NCI-H2227 (cell line): ENCODE measurements around the gene TMEM151A.

Source experiments
- DNase-seq: peaks from one replicate; lab custom pipeline; 2025; ENCODE audit not compliant: unreplicated experiment; lab: John Stamatoyannopoulos, UW

The TMEM151A gene

DNA sequence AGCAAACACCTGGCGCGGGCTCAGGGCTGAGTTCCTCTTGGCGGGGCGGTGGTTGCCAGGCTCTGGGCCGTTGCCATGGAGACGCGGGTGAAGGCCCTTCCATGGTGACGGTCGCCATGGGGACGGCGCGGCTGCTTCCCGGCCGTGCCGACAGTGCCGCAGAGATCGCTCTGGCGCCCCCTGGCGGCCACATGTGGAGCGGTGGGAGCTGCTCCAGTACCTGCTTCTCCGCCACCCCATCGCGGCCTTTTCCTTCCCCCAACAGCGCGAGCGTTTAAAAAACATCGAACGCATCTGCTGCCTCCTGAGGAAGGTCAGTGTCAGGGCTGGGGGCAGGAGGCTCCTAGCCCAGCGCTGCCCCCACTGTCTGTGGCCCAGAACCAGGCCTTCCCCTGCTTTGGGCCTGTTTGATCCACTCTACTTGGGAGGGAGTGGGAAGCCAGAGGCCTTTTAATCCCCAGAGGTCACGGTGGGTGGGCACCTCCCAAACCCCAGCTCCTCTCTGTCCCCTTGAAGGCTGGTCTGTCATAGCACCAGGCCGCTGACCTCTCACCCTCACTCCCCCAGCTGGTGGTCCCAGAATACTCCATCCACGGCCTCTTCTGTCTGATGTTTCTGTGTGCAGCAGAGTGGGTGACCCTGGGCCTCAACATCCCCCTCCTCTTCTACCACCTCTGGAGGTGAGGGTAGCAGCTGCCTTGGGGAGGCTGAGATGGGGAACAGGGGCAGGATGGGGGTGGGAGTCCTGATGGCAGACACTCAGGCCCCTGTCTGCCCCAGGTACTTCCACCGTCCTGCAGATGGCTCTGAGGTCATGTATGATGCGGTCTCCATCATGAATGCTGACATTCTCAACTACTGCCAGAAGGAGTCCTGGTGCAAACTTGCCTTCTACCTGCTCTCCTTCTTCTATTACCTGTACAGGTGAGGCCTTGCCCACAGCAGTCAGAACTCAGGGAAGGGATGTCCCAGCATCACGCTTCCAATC lies 8.9 kb upstream of the TMEM151A start:
- peak; percentile 99 for DNase-seq

DNA sequence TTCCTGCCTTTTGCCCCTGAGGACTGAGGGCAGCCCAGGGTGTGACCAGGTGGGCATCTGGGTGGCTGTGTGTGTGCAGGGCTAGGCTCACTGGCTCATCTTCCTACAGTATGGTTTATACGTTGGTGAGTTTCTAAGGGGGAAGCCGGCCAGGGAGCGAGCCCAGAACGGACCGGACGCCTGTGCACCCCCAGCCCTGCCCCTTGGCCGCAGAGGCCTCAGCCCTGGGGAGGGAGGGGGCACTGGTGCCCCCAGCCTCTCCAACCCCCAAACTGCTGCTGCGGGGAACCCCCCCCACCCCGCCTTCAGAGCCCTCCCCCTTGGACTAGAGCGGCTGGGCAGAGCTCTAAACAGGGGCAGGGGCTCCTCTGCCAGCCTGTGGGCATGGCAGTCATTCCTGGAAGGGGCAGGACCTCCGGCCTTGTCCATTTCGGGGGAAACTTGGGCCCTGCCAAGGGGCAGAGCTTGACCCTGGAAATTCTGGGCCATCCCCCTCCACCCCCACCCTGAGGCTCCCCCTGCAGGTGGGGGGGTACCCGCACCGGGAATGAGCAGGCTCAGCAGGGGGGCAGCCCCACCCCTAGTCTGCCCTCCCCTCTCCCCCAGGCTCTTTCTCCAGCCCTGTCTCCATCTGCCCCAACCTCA lies 8.1 kb upstream of the TMEM151A start:
- no peak for DNase-seq

GRCh38 chr11:66284526-66285078 lies 7.1 kb upstream of the TMEM151A start:
- no peak for DNase-seq

DNA sequence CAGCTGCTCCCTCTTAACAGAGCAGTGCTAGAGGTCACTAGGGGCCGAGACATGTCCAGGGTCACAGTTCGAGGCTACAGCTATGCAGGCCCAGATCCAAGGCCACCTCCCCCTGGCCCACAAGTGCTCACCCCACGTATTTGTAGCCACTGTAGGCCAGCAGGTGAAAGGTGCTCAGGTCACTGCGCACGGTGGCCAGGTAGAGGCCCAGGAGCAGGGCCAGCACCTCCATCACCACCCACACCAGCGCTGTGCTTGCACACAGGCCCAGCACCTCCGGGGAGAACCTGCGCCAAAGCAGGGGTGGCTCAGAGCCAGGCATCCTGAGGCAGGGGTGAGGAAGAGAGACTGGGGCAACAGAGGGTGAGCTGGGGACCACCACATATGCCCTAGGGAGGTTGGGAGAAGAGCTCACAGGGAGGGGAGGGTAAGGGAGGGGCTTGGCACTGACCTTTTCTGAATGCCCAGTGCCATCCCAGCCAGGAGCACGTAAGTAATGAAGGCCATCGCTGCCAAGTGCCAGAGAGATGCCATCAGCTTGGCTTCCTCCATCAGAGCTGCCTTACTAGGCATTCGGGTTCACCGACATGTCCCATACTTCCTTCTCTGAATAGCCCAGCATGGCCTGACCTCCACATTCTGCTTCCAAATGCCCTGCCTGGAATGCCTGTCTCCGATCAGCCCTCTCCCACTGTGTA lies 6.3 kb upstream of the TMEM151A start:
- no peak for DNase-seq

DNA sequence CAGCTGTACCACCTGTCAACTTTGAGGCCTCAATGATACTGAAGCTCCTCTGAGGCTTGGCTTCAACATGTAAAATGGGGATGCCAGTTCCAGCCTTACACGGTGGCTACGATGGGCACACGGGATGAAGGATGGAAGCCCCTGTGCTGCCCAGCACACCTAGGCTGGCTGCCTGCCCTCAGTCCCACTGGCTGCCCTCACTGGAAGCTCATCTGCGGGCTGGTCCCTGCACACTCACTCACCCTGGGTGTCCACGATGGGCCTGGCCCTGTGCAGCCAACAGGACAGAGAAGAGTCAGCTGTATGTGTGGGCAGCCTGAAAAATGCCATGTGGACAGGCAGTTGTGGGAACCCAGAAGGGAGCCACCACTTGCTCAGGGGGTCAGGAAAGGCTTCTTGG lies 5.0 kb upstream of the TMEM151A start:
- DNase-seq, result no peak

DNA sequence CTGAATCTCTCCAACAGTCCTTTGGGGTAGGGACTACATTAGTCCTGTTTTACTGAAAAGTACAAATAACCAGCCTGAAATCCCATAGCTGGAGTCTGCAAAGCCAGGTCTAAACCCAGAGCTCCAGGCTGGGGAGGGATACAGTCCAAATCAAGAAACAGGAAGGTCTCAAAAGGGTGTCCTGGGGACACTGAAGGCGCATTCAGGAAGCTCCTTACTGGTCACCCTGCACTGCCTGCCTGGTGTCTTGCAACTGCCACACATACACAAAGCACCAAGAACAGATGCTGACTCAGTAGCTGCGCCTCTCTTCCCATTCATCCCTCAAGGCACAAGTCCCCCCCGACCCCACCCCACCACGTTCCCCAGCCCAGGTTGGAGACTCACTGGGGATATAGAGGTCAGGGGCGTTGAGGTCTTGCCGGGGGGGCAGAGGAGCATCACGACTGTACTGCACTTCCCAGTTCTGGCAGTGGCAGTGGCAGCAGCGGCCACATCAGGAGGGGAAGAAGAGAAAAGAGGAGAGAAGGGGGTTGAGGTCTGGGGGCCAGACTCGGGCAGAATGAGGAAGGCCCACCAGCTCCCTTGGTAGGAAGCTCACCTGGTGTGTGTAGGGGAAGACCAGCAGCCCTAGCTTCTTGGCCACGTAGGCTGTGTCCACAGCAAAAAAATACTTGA lies 4.3 kb upstream of the TMEM151A start:
- no peak for DNase-seq

GRCh38 chr11:66287889-66288670 lies 3.6 kb upstream of the TMEM151A start:
- DNase-seq, result no peak

GRCh38 chr11:66288671-66289547 lies 2.8 kb upstream of the TMEM151A start, which contains the start of gene YIF1A:
Gene YIF1A, minus strand, starts transcription at chr11:66289143. Its CDS starts 158 bp downstream, at chr11:66288985.
- peak; percentile 99 for DNase-seq

- DNase-seq, result peak; percentile 82
These were observed 2.0 kb upstream of the TMEM151A start for GRCh38 chr11:66289548-66290329.

DNA sequence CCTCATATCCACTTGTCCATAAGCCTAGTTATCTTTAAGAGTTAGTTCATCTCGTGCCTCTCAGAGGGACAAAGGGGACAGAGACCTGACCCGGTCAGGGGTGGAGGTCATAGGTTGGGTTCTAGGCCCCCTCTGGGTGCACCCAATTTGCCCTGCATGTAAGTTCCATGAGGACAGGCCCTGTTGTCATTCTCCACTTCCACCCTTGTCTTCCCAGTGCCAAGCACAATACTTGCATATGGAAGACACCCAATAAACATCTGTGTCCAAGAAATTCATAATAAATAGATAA lies 1.4 kb upstream of the TMEM151A start:
- DNase-seq, result no peak

GRCh38 chr11:66291303-66291705 lies 390 bp upstream of the TMEM151A start:
- peak; percentile 63 for DNase-seq

DNA sequence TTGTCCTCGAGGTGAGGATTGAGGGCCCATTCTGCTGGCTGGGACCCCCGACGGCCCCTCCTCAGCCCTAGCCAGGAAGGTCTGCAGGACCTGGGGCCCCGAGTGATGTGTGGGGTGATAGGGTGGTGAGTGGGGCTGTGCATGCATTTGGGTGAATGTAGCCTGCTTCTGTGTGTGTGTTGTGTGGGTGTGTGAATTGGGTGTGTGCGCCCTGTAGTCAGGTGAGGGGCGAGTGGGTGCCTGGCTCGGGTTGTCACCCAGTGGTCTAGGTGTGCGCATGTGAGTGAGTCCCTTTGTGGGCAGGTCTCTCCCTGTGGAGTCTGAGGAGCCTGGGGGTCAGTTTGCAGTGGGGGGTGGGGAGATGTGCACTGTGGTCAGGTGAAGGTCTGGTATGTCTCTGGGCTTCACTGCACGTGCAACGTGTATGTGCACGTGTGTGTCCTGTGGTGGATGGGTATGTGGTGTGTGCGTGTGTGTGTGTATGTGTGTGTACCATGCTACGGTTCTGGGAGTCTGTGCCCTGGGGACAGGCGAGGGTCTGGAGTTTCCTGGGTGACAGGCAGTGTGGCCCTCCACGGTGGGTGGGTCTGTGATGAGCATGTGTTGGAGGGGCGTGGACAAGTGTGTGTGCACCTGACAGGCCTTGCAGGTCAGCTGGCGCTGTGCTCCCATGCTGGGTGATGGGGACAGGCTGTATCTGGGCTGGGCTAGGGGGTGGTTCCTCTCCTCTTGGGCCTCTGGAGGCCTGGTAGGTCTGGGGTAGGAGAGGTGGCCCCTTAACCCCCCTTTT lies 1.0 kb downstream of the TMEM151A start:
- DNase-seq, result no peak

DNA sequence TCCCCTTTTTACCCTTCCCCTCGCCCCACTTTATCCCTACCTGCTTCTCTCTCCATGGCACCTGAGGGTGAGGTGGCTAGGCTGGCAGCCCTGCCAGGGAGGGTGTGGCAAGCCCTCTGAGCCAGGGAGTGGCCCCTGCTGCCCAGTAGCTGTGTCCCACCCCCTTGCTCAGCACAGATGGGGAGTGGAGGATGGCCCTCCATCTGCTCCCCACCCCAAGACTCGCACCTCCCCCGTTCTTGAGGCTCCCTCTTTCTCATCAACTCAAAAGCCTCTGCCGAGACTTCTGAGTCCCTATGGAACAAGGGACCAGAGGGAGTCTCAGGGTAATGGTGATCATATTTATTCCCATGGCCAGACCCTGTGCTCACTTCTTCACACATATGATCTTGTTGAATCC lies 1.7 kb downstream of the TMEM151A start:
- DNase-seq, result no peak

- DNase-seq, result no peak
These were observed 2.3 kb downstream of the TMEM151A start for GRCh38 chr11:66293777-66294625.

DNA sequence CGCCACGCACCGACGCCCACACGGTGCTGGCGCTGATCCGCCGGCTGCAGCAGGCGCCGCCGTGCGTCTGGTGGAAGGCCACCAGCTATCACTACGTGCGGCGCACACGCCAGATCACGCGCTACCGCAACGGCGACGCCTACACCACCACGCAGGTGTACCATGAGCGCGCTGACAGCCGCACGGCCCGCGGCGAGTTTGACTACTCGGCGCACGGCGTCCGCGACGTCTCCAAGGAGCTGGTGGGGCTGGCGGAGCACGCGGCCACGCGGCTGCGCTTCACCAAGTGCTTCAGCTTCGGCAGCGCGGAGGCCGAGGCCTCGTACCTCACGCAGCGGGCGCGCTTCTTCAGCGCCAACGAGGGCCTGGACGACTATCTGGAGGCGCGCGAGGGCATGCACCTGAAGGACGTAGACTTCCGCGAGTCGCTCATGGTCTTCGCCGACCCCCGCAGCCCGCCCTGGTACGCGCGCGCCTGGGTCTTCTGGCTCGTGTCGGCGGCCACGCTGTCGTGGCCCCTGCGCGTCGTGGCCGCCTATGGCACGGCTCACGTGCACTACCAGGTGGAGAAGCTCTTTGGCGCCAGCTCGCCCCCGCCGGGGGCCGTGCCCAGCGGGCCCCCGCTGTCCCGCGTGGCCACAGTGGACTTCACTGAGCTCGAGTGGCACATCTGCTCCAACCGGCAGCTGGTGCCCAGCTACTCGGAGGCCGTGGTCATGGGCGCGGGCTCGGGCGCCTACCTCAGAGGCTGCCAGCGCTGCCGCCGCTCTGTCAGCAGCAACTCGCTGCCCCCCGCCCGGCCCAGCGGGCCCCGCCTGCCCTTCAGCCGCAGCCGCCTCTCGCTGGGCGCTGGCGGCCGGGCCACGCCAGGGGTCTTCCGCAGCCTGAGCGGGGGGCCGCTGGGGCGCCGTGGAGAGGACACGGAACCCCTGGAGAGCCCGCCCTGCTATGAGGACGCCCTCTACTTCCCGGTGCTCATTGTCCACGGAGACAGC lies 3.2 kb downstream of the TMEM151A start:
- DNase-seq, result no peak
